Measurements from ENCODE around the gene AOAH. TPM values are rescaled to one million over a fixed set of nuclear protein-coding genes. Genes with fewer than 3 reads are reported as not detected.
"Not testable (repeated sequence)": the region's sequence is repeated elsewhere in the genome, so short reads cannot be mapped to it uniquely, and the experiment has no call there.

Gene AOAH
- total RNA-seq, 2 donors from 2014 or later: 0.70 to 1.6 TPM

DNA sequence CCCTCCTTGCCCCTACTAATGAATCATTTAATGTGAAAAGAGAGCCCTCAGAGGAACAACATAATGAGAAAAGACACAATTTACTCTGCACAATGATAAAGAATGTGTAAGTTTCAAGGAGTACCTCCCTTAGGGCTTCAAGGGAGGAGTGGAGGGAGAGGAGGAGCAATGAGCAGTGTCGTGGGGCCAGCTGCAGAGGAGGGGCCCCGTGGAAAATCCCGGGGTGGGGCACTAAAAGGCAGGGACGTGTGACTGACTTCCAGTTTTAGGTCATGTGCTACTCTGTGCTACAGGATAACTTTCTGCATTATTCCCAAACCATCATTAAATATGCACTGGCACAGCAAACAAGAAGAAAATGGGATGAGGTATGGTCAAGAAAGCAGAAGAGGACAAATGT is 226.5 kb downstream of the AOAH start:
- TF ChIP-seq, protein P1, sequence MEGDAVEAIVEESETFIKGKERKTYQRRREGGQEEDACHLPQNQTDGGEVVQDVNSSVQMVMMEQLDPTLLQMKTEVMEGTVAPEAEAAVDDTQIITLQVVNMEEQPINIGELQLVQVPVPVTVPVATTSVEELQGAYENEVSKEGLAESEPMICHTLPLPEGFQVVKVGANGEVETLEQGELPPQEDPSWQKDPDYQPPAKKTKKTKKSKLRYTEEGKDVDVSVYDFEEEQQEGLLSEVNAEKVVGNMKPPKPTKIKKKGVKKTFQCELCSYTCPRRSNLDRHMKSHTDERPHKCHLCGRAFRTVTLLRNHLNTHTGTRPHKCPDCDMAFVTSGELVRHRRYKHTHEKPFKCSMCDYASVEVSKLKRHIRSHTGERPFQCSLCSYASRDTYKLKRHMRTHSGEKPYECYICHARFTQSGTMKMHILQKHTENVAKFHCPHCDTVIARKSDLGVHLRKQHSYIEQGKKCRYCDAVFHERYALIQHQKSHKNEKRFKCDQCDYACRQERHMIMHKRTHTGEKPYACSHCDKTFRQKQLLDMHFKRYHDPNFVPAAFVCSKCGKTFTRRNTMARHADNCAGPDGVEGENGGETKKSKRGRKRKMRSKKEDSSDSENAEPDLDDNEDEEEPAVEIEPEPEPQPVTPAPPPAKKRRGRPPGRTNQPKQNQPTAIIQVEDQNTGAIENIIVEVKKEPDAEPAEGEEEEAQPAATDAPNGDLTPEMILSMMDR (conservative IDR thresholded peaks at IDR 0.05): no peak
- Histone ChIP-seq H3K9ac (ENCODE audit: extremely low read depth, low read length, poor library complexity, severe bottlenecking) (no peak overlapping the region), H3K27ac (ENCODE audit: low read depth, low read length) (no peak overlapping the region), H3K36me3 (ENCODE audit: control insufficient read depth, insufficient read depth, low read length) (no peaks in the 10 kb centered on the region), H3K4me3 (ENCODE audit: low read length) (no peak overlapping the region), H3K4me1 (ENCODE audit: control insufficient read depth, insufficient read depth, low read length) (no peaks in the 10 kb centered on the region), H3K27me3 (ENCODE audit: control insufficient read depth, insufficient read depth, low read length, poor library complexity, severe bottlenecking) (no peaks in the 10 kb centered on the region), H3K9me3 (ENCODE audit: control insufficient read depth, low read length) (peaks cover 7% of the 10 kb centered on the region)
- no peaks in the 10 kb centered on the region for H3K36me3 Mint-ChIP-seq (ENCODE audit: low read depth)
- H3K4me3 Mint-ChIP-seq: no peak overlapping the region
- H3K4me1 Mint-ChIP-seq: peaks cover 3% of the 10 kb centered on the region
- 84% methylated on average over 4 of the region's 4 CpGs; no CpG with 5 or more reads in 1 of the 2 experiments for WGBS, 2 experiments (ENCODE audit: insufficient coverage in 1 of 2, insufficient read length in 1 of 2)
- no peaks in the 10 kb centered on the region for H3K27me3 Mint-ChIP-seq (ENCODE audit: insufficient read depth)
- no peak for DNase-seq
- peaks cover 8% of the 10 kb centered on the region for H3K9me3 Mint-ChIP-seq
- no peak overlapping the region for H3K27ac Mint-ChIP-seq

DNA sequence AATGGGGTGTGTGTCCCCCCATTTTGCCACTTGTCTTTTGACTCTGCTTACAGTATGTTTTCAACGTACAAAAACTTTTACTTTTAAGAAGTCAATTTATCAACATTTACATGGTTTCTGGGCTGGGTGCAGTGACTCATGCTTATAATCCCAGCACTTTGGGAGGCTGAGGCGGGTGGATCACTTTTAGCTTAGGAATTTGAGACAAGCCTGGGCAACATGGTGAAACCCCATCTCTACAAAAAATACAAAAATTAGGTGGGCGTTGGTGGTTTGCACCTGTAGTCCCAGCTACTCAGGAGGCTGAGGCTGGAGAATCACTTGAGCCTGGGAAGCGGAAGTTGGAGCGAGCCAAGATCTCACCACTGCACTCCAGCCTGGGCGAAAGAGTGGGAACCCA is 227.1 kb downstream of the AOAH start:
- not testable (repeated sequence) for DNase-seq; H3K4me3 ChIP-seq (ENCODE audit: low read length); H3K27me3 ChIP-seq (ENCODE audit: control insufficient read depth, insufficient read depth, low read length, poor library complexity, severe bottlenecking); H3K4me1 ChIP-seq (ENCODE audit: control insufficient read depth, insufficient read depth, low read length); H3K9me3 ChIP-seq (ENCODE audit: control insufficient read depth, low read length); H3K9ac ChIP-seq (ENCODE audit: extremely low read depth, low read length, poor library complexity, severe bottlenecking); H3K27ac Mint-ChIP-seq; H3K9me3 Mint-ChIP-seq; H3K27ac ChIP-seq (ENCODE audit: low read depth, low read length); H3K36me3 ChIP-seq (ENCODE audit: control insufficient read depth, insufficient read depth, low read length); H3K36me3 Mint-ChIP-seq (ENCODE audit: low read depth); H3K4me3 Mint-ChIP-seq; H3K4me1 Mint-ChIP-seq; H3K27me3 Mint-ChIP-seq (ENCODE audit: insufficient read depth)
- WGBS, 2 experiments (ENCODE audit: insufficient coverage in 1 of 2, insufficient read length in 1 of 2): 87 to 94% methylated on average over 2 to 6 of the region's 6 CpGs

DNA sequence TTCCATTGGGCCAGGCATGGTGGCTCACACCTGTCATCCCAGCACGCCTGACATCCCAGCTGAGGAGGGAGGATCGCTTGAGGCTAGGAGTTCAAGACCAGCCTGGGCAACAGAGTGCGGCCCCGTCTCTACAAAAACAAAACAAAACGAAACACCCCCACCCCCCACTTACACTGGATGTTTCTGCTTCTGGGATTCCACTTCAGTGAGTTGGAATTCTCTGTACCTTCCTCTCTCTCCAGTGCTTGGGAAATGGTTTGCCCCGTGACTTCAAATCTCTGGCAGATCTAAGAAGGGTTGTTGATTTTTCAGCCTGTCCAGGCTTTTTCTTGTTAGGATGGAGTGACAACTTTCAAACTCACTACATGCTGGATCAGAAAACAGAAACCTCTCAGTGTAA is 227.7 kb downstream of the AOAH start:
- H3K9me3 Mint-ChIP-seq: peaks cover 4% of the 10 kb centered on the region
- Histone ChIP-seq H3K27me3 (ENCODE audit: control insufficient read depth, insufficient read depth, low read length, poor library complexity, severe bottlenecking) (no peaks in the 10 kb centered on the region), H3K36me3 (ENCODE audit: control insufficient read depth, insufficient read depth, low read length) (no peaks in the 10 kb centered on the region), H3K4me3 (ENCODE audit: low read length) (no peak overlapping the region), H3K9ac (ENCODE audit: extremely low read depth, low read length, poor library complexity, severe bottlenecking) (no peak overlapping the region), H3K27ac (ENCODE audit: low read depth, low read length) (no peak overlapping the region), H3K4me1 (ENCODE audit: control insufficient read depth, insufficient read depth, low read length) (no peaks in the 10 kb centered on the region), H3K9me3 (ENCODE audit: control insufficient read depth, low read length) (peaks cover 7% of the 10 kb centered on the region)
- no peaks in the 10 kb centered on the region for H3K4me1 Mint-ChIP-seq
- no peak overlapping the region for H3K4me3 Mint-ChIP-seq
- TF ChIP-seq, protein P1 (conservative IDR thresholded peaks at IDR 0.05): no peak
- no peaks in the 10 kb centered on the region for H3K36me3 Mint-ChIP-seq (ENCODE audit: low read depth)
- WGBS, 2 experiments (ENCODE audit: insufficient coverage in 1 of 2, insufficient read length in 1 of 2): 86% methylated on average over 5 of the region's 6 CpGs; no CpG with 5 or more reads in 1 of the 2 experiments
- no peak for DNase-seq
- H3K27ac Mint-ChIP-seq: no peak overlapping the region
- H3K27me3 Mint-ChIP-seq (ENCODE audit: insufficient read depth): no peaks in the 10 kb centered on the region

DNA sequence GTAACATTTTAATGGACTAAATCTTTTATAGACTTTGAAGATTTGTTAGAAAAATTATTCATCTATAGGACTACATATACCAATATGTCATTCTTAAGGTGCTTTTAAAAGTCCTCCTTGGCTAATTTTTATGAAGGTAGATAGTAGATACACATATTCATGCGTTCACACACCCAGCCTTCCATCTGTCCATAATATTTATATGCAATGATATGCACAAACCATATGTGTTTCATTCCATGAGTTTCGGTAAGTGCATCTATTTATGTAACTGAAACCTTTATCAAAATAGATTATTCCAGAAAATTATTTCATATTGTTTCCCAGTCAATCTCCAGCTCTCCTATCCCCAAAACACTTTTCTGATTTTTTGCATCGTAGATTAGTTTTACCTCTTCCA is 233.0 kb downstream of the AOAH start:
- no peak overlapping the region for H3K27ac Mint-ChIP-seq

More for the DNA sequence above, 233.0 kb downstream of the AOAH start:
- WGBS, 2 experiments (ENCODE audit: insufficient coverage in 1 of 2, insufficient read length in 1 of 2): 90 to 100% methylated on average over 1 of the region's 3 CpGs
- H3K27me3 ChIP-seq (ENCODE audit: control insufficient read depth, insufficient read depth, low read length, poor library complexity, severe bottlenecking): no peaks in the 10 kb centered on the region
- no peaks in the 10 kb centered on the region for H3K36me3 ChIP-seq (ENCODE audit: control insufficient read depth, insufficient read depth, low read length)
- TF ChIP-seq, protein P1 (conservative IDR thresholded peaks at IDR 0.05): no peak
- Mint-ChIP-seq H3K4me1 (no peaks in the 10 kb centered on the region), H3K9me3 (peaks cover 8% of the 10 kb centered on the region), H3K36me3 (ENCODE audit: low read depth) (no peaks in the 10 kb centered on the region), H3K4me3 (no peak overlapping the region), H3K27me3 (ENCODE audit: insufficient read depth) (no peaks in the 10 kb centered on the region)
- no peaks in the 10 kb centered on the region for H3K9me3 ChIP-seq (ENCODE audit: control insufficient read depth, low read length)
- H3K27ac ChIP-seq (ENCODE audit: low read depth, low read length): no peak overlapping the region
- H3K9ac ChIP-seq (ENCODE audit: extremely low read depth, low read length, poor library complexity, severe bottlenecking): no peak overlapping the region
- no peak for DNase-seq
- no peak overlapping the region for H3K4me3 ChIP-seq (ENCODE audit: low read length)
- H3K4me1 ChIP-seq (ENCODE audit: control insufficient read depth, insufficient read depth, low read length): no peaks in the 10 kb centered on the region

Measured in endodermal cell (in vitro differentiated cells).